Epithelial cell of proximal tubule (primary cell): ENCODE measurements around the gene BRAF. TPM values are rescaled to one million over a fixed set of nuclear protein-coding genes. Genes with fewer than 3 reads are reported as not detected.

ENCODE experiments used
- DNase-seq: peaks from one replicate; pipeline ENCODE4 v3.0.0-alpha.2; 2011; ENCODE audit warnings: low read depth
- H3K4me3 ChIP-seq: 2 replicates; pipeline ENCODE4 v1.5.1; 2011; ENCODE audit warnings: low read depth, mild to moderate bottlenecking, low read length
- CTCF ChIP-seq: conservative IDR thresholded peaks from 2 replicates; pipeline ENCODE4 v1.5.1; 2012; ENCODE audit warnings: low read depth, mild to moderate bottlenecking, low read length
- total RNA-seq: library from RNA; depleted of rRNA; stranded (reverse); fragments of >200 nt; gene quantifications from 2 replicates; pipeline ENCODE4 v1.2.3, GENCODE V29; 2015

Gene BRAF
- total RNA-seq, 1 donor from 2014 or later = 7.3 TPM

GRCh38 chr7:140903741-140904480, 20.8 kb downstream of the BRAF start:
- DNase-seq = no peak
- no peak for TF ChIP-seq CTCF
- H3K4me3 ChIP-seq = no peak overlapping the region

GRCh38 chr7:140902303-140902953, 22.3 kb downstream of the BRAF start:
- no peak for DNase-seq
- no peak for TF ChIP-seq CTCF
- no peak overlapping the region for H3K4me3 ChIP-seq

GRCh38 chr7:140901941-140902302, 22.8 kb downstream of the BRAF start:
- H3K4me3 ChIP-seq = no peak overlapping the region
- no peak for DNase-seq
- TF ChIP-seq CTCF = no peak

- no peak for DNase-seq
- no peak overlapping the region for H3K4me3 ChIP-seq
- TF ChIP-seq CTCF = peak; percentile 52
Measured at GRCh38 chr7:140899883-140900282, 24.8 kb downstream of the BRAF start.

GRCh38 chr7:140898786-140899536, 25.8 kb downstream of the BRAF start:
- DNase-seq = no peak
- no peak for TF ChIP-seq CTCF
- no peak overlapping the region for H3K4me3 ChIP-seq

DNA sequence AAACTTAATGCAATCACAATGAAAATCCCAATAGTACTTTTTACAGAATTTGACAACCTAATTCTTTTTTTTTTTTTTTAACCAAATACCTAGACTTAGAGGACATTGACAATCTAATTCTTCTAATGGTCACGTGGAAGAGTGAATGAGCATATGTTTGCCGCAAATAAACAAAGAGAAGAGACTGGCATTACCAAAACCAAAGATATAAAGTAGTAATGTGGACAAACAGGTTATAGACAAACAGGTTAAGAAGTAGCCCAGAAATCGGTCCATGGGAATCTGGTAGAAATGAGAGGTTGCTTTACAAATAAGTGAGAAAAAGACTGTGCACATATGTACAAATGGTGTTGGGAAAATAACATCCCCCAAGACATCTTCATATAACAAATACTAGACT, 27.7 kb downstream of the BRAF start:
- no peak for DNase-seq
- no peak overlapping the region for H3K4me3 ChIP-seq
- TF ChIP-seq CTCF = no peak
